CD4-positive, alpha-beta T cell (primary cell): ENCODE data around the gene EXPH5. TPM values are rescaled to one million over a fixed set of nuclear protein-coding genes. Genes with fewer than 3 reads are reported as not detected.

Experiments
- ATAC-seq: fragments of 200-7000 bp; cut with Tn5 transposase; one replicate; pipeline ENCODE4 v1.10.0; 2022; ENCODE audit warnings: mild to moderate bottlenecking; ENCODE audit not compliant: poor library complexity
- CTCF ChIA-PET: fragments of 350-600 bp; sonication (Branson Sonifier 250); formaldehyde crosslinking; loops from one replicate; lab custom pipeline; 2021; ENCODE audit warnings: antibody characterized with exemption, inconsistent platforms; lab: Charles Lee
- POLR2A ChIA-PET: fragments of 350-600 bp; sonication (Branson Sonifier 250); formaldehyde crosslinking; loops from one replicate; lab custom pipeline; 2021; ENCODE audit warnings: antibody characterized with exemption, inconsistent platforms; lab: Charles Lee
- DNase-seq, 14 experiments: peaks; one replicate each; pipeline ENCODE4 v3.0.0-alpha.2; 2013 to 2020; ENCODE audit warnings: mixed read lengths in 2 of 14
- H3K27ac ChIP-seq, 2 donors: one replicate each; pipeline versions ENCODE4 v1.5.1 to v1.7.0; 2013; ENCODE audit warnings: low read length in 2 of 2, low read depth in 1 of 2, mild to moderate bottlenecking in 1 of 2
- H3K27me3 ChIP-seq, 2 experiments: 1 replicate in 1 of 2; 2 replicates in 1 of 2; pipeline versions ENCODE4 v1.6.1 to v1.7.0; 2013; ENCODE audit warnings: low read length in 2 of 2, control low read depth in 1 of 2, mild to moderate bottlenecking in 1 of 2, moderate library complexity in 1 of 2; ENCODE audit not compliant: insufficient read depth in 2 of 2, control insufficient read depth in 1 of 2
- H3K36me3 ChIP-seq: one replicate; pipeline ENCODE4 v1.6.1; 2013; ENCODE audit warnings: low read length, control low read depth; ENCODE audit not compliant: insufficient read depth
- H3K4me1 ChIP-seq: one replicate; pipeline ENCODE4 v1.6.1; 2013; ENCODE audit warnings: low read length, control low read depth; ENCODE audit not compliant: insufficient read depth
- H3K4me3 ChIP-seq: one replicate; pipeline ENCODE4 v1.5.1; 2013; ENCODE audit warnings: mild to moderate bottlenecking, low read length, moderate library complexity
- H3K9me3 ChIP-seq, 2 experiments: 1 replicate in 1 of 2; 2 replicates in 1 of 2; pipeline versions ENCODE4 v1.6.1 to v1.7.0; 2013; ENCODE audit warnings: low read length in 2 of 2, mild to moderate bottlenecking in 2 of 2, control low read depth in 1 of 2, moderate library complexity in 1 of 2; ENCODE audit not compliant: control insufficient read depth in 1 of 2, insufficient read depth in 1 of 2
- H3K27ac Mint-ChIP-seq: one replicate; pipeline ENCODE4 v1.8.0; 2020; ENCODE audit warnings: mixed read lengths
- H3K27me3 Mint-ChIP-seq: one replicate; pipeline ENCODE4 v1.8.0; 2021; ENCODE audit warnings: mixed read lengths
- H3K36me3 Mint-ChIP-seq: one replicate; pipeline ENCODE4 v1.8.0; 2021; ENCODE audit warnings: low read depth, mixed read lengths
- H3K4me1 Mint-ChIP-seq: one replicate; pipeline ENCODE4 v1.8.0; 2021; ENCODE audit warnings: low read depth, mixed read lengths
- H3K4me3 Mint-ChIP-seq: one replicate; pipeline ENCODE4 v1.8.0; 2020; ENCODE audit warnings: mild to moderate bottlenecking, mixed read lengths
- H3K9me3 Mint-ChIP-seq: one replicate; pipeline ENCODE4 v1.8.0; 2020; ENCODE audit warnings: mixed read lengths
- intact Hi-C, 2 experiments: fragments of 100-400 bp; cut with DNase I in 1 of 2; cut with micrococcal nuclease in 1 of 2; formaldehyde crosslinking; loops; one replicate each; pipeline versions ENCODE4 v1.15.1 to v1.9.0; 2023 to 2025; cut with DNase I, micrococcal nuclease
- total RNA-seq, 174 experiments: library from RNA in 2 of 174; stranded (reverse) in 2 of 174; gene quantifications; one replicate each; pipeline ENCODE4 v1.2.3 and lab custom pipeline; 2021 to 2026
- TF ChIP-seq, protein P1 (sequence below): fragments of 200-600 bp; IDR thresholded peaks from one replicate; pipeline ENCODE4 v1.8.0; 2022; ENCODE audit warnings: antibody characterized with exemption, mild to moderate bottlenecking

The EXPH5 gene
- total RNA-seq, 2 experiments from 2014 or later = 2.0 to 3.7 TPM

DNA sequence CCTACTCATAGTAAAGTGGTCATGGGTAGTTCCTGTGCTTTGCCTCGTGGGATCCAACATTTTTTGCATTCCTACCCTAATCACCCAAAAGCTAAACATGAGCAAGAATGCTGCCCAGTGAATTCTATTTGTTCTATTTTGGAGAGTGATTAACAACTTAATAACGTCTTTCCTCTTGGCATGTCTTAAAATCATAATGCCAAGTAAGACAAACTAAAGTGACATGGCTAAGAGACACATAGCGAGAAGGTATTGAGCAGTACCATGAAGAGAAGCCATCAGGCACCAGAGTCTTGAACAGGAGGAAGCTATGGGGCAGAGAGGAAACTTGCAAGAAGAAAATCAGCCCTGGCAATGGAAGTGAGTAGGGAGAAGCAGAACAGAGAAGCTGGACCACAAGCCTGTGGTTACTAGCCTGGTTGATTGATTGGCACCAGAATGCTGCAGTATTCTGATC is 32.0 kb downstream of the EXPH5 start:
- ChIA-PET CTCF (no interaction called here), POLR2A (no interaction called here)
- H3K36me3 Mint-ChIP-seq = no peaks in the 10 kb centered on the region
- no peaks in the 10 kb centered on the region for H3K9me3 Mint-ChIP-seq
- no peaks in the 10 kb centered on the region for H3K36me3 ChIP-seq
- no peak overlapping the region for H3K27ac ChIP-seq
- no peak overlapping the region for H3K4me3 ChIP-seq
- ATAC-seq (no peak), DNase-seq (no peak)
- no peaks in the 10 kb centered on the region for H3K9me3 ChIP-seq
- H3K4me1 Mint-ChIP-seq = peaks cover 24% of the 10 kb centered on the region
- H3K4me1 ChIP-seq = peaks cover 3% of the 10 kb centered on the region
- TF ChIP-seq, protein P1, sequence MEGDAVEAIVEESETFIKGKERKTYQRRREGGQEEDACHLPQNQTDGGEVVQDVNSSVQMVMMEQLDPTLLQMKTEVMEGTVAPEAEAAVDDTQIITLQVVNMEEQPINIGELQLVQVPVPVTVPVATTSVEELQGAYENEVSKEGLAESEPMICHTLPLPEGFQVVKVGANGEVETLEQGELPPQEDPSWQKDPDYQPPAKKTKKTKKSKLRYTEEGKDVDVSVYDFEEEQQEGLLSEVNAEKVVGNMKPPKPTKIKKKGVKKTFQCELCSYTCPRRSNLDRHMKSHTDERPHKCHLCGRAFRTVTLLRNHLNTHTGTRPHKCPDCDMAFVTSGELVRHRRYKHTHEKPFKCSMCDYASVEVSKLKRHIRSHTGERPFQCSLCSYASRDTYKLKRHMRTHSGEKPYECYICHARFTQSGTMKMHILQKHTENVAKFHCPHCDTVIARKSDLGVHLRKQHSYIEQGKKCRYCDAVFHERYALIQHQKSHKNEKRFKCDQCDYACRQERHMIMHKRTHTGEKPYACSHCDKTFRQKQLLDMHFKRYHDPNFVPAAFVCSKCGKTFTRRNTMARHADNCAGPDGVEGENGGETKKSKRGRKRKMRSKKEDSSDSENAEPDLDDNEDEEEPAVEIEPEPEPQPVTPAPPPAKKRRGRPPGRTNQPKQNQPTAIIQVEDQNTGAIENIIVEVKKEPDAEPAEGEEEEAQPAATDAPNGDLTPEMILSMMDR = no peak
- H3K27me3 Mint-ChIP-seq = no peaks in the 10 kb centered on the region
- no peaks in the 10 kb centered on the region for H3K27me3 ChIP-seq
- no peak overlapping the region for H3K4me3 Mint-ChIP-seq
- intact Hi-C loops = no loop called here
- H3K27ac Mint-ChIP-seq = no peak overlapping the region

DNA sequence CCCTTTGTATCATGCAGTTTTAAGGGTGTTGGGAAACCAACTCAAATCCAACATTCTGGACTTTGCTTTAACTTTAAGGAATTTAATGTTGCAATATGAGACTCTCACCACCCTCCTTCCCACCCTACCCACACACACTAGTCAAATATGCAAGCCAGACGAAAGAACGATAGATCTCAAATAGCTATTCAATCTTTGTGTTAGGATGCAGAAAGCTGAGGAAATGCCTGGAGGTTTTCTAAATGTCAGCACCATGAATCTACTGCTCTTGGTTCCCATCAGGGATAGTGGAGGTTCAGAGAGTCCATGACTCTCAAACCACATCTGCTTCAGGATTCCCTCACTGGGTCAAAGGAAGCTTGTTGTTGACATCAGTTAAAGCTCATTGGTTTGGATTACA is 33.7 kb downstream of the EXPH5 start:
- ChIA-PET POLR2A (no interaction called here), CTCF (no interaction called here)
- Mint-ChIP-seq H3K36me3 (no peaks in the 10 kb centered on the region), H3K4me1 (peaks cover 24% of the 10 kb centered on the region), H3K4me3 (no peak overlapping the region), H3K27me3 (no peaks in the 10 kb centered on the region), H3K9me3 (no peaks in the 10 kb centered on the region), H3K27ac (peak overlapping the region; percentile 2)
- Histone ChIP-seq H3K4me1 (peaks cover 3% of the 10 kb centered on the region), H3K4me3 (no peak overlapping the region), H3K27me3 (no peaks in the 10 kb centered on the region), H3K9me3 (no peaks in the 10 kb centered on the region), H3K36me3 (no peaks in the 10 kb centered on the region), H3K27ac (no peak overlapping the region)
- intact Hi-C loops = loop anchor here in 1 of 2 experiments (1.0 kb wide), 1 partner anchor 33 kb away; the partner anchor contains the start of gene EXPH5
- ATAC-seq = no peak
- TF ChIP-seq, protein P1 = no peak
- DNase-seq = no peak

DNA sequence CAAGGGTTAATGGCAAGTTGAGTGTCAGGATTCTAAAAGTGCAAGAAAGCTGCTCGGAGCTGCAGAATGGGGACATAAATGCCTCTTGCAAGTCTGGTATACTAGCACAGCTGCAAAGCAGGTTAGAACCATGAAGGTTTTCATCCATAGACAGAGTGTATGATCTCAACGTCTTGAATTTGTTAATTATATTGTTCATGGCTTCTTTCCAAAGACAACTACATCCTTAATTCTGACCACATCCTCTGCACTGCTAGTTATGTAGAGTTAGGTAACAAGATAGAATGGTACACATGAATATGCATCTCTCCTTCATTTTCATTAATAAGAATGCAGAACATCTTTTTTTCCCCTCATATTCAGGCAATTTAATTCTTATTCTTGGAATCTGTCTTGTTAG is 34.2 kb downstream of the EXPH5 start:
- Mint-ChIP-seq H3K4me1 (peaks cover 24% of the 10 kb centered on the region), H3K4me3 (no peak overlapping the region), H3K36me3 (no peaks in the 10 kb centered on the region), H3K27ac (peak overlapping the region; percentile 2), H3K27me3 (no peaks in the 10 kb centered on the region), H3K9me3 (no peaks in the 10 kb centered on the region)
- Histone ChIP-seq H3K4me3 (no peak overlapping the region), H3K27ac (no peak overlapping the region), H3K9me3 (no peaks in the 10 kb centered on the region), H3K27me3 (no peaks in the 10 kb centered on the region), H3K36me3 (no peaks in the 10 kb centered on the region), H3K4me1 (peaks cover 3% of the 10 kb centered on the region)
- ATAC-seq = peak; percentile 85
- peak in 1 of 14 experiments; percentile 46 for DNase-seq
- ChIA-PET CTCF (no interaction called here), POLR2A (no interaction called here)
- intact Hi-C loops = loop anchor here in 1 of 2 experiments (1.0 kb wide), 1 partner anchor 34 kb away; the partner anchor contains the start of gene EXPH5
- TF ChIP-seq, protein P1 = no peak
